ENCODE data around the gene TLR6.

TLR6 gene

GRCh38 chr4:38867478-38868058 is 11.0 kb upstream of the TLR6 start, which contains the start of gene FAM114A1:
Gene FAM114A1 (plus strand): TSS chr4:38867806. CDS start chr4:38878079, 10,273 bp downstream.
- TF ChIP-seq CTCF (IDR thresholded peaks at IDR 0.05; ENCODE audit: extremely low read depth, missing control alignments), result no peak
- DNase-seq (ENCODE audit: low spot score), result peak; percentile 95

- no peak for TF ChIP-seq CTCF (IDR thresholded peaks at IDR 0.05; ENCODE audit: extremely low read depth, missing control alignments)
- peak; percentile 31 for DNase-seq (ENCODE audit: low spot score)
Measured at GRCh38 chr4:38866973-38867477, 10.4 kb upstream of the TLR6 start.

- no peak for TF ChIP-seq CTCF (IDR thresholded peaks at IDR 0.05; ENCODE audit: extremely low read depth, missing control alignments)
- DNase-seq (ENCODE audit: low spot score), result no peak
Measured at GRCh38 chr4:38865445-38865844, 8.8 kb upstream of the TLR6 start.

- TF ChIP-seq CTCF (IDR thresholded peaks at IDR 0.05; ENCODE audit: extremely low read depth, missing control alignments), result no peak
- DNase-seq (ENCODE audit: low spot score), result no peak
Measured at GRCh38 chr4:38861791-38862190, 5.2 kb upstream of the TLR6 start.

GRCh38 chr4:38860788-38861424 is 4.3 kb upstream of the TLR6 start:
- TF ChIP-seq CTCF (IDR thresholded peaks at IDR 0.05; ENCODE audit: extremely low read depth, missing control alignments), result peak; percentile 68
- DNase-seq (ENCODE audit: low spot score), result peak; percentile 82

GRCh38 chr4:38859501-38859900 is 2.9 kb upstream of the TLR6 start:
- TF ChIP-seq CTCF (IDR thresholded peaks at IDR 0.05; ENCODE audit: extremely low read depth, missing control alignments), result no peak
- DNase-seq (ENCODE audit: low spot score), result no peak

GRCh38 chr4:38858097-38858420 is 1.4 kb upstream of the TLR6 start:
- no peak for DNase-seq (ENCODE audit: low spot score)
- no peak for TF ChIP-seq CTCF (IDR thresholded peaks at IDR 0.05; ENCODE audit: extremely low read depth, missing control alignments)

Measured in GM20000 (cell line).